GM13976 (cell line): ENCODE results near the gene KRT40.

ENCODE experiments used
- DNase-seq: peaks from one replicate; pipeline ENCODE4 v3.0.0; 2012; ENCODE audit warnings: low spot score
- CTCF ChIP-seq: IDR thresholded peaks from 2 replicates; pipeline ENCODE4 v1.5.1; 2012; ENCODE audit warnings: borderline replicate concordance, mild to moderate bottlenecking; ENCODE audit not compliant: insufficient read depth; ENCODE audit errors: extremely low read depth, missing control alignments, control extremely low read depth
- in situ Hi-C: fragments of 300-500 bp; cut with MboI; formaldehyde crosslinking; loops from one replicate; pipeline ENCODE4 v1.12.0; 2022; ENCODE audit warnings: low sequenced_read_pairs, mixed read lengths, inconsistent platforms; ENCODE audit not compliant: unreplicated experiment

Gene KRT40

GRCh38 chr17:40960144-40960543 lies 24.0 kb downstream of the KRT40 start:
- DNase-seq, result no peak
- no peak for TF ChIP-seq CTCF
- in situ Hi-C loops, result no loop called here

- no peak for DNase-seq
- in situ Hi-C loops, result no loop called here
- no peak for TF ChIP-seq CTCF
These were observed 25.8 kb downstream of the KRT40 start for GRCh38 chr17:40958086-40958953.

DNA sequence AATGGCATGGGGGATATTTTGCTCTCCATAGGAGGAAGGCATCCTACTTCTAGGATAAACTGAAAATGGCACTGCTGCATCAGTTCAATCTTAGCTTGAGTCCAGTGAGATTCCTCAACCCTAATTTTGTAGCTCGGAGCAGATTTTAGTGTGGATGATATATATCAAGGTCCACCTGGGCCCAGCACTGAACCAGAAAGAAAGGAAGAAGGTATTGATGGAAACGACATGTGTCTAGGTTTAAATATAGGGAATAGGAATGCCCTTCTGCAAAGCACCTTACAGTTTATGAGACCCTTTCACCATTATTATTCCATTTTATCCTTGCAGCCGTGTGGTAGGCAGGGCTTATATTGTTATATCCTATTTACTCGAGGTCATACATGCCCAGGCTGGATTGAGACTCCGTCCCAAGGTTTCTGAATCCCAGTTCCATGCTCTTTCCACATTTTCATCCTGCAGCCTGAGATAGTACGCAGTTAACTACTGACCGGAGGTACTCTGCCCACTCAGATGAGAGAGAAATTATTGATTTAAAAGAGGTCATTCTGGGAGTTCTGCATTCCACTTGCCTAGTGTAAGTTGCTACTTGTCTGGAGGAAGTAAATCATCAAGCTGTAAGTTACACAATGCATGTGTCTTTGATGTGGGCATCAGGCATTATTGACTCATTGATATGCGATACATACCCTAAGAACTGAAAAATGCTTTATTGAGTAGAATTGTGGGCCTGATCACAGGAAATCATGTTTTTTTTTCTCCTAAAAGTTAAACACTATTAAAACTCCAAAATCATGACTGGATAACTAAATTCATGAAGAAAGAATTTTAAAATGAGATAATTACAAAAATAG lies 27.5 kb downstream of the KRT40 start:
- in situ Hi-C loops, result no loop called here
- TF ChIP-seq CTCF, result no peak
- no peak for DNase-seq

- no peak for TF ChIP-seq CTCF
- DNase-seq, result no peak
- in situ Hi-C loops, result no loop called here
These were observed 30.2 kb downstream of the KRT40 start for GRCh38 chr17:40953881-40954280.

- DNase-seq, result no peak
These were observed 31.5 kb downstream of the KRT40 start for GRCh38 chr17:40952661-40953060.

DNA sequence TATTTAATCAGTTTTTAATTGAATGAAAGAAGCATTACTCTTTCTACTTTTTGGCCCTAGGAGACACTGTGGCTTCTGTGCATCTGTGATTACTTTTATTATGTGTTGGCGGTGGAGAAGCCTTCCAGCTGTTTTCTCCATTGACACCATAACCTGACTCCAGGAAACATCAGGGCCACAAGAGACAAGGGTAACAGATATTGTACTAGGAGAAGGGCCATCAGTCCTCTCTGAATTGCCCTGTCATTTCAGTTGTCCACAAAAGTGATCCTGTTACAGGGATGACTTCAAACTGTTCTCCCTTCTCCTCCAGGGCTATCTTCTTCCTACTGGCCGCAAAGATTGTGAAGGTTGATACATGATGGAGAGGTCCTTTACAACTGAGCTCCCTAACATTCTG lies 32.0 kb downstream of the KRT40 start:
- no peak for TF ChIP-seq CTCF
- DNase-seq, result no peak
- in situ Hi-C loops, result no loop called here

More at GRCh38 chr17:40952661-40953060, 31.5 kb downstream of the KRT40 start:
- in situ Hi-C loops, result no loop called here
- TF ChIP-seq CTCF, result no peak
